HG02943 (cell line): Measurements from ENCODE around the gene ADAMTS18.

Experiments used
- ATAC-seq: cut with Tn5 transposase; IDR thresholded peaks from one replicate; pipeline ENCODE4 v1.9.1; 2021; ENCODE audit warnings: mild to moderate bottlenecking, low read depth, moderate library complexity; ENCODE audit not compliant: unreplicated experiment

The ADAMTS18 gene

DNA sequence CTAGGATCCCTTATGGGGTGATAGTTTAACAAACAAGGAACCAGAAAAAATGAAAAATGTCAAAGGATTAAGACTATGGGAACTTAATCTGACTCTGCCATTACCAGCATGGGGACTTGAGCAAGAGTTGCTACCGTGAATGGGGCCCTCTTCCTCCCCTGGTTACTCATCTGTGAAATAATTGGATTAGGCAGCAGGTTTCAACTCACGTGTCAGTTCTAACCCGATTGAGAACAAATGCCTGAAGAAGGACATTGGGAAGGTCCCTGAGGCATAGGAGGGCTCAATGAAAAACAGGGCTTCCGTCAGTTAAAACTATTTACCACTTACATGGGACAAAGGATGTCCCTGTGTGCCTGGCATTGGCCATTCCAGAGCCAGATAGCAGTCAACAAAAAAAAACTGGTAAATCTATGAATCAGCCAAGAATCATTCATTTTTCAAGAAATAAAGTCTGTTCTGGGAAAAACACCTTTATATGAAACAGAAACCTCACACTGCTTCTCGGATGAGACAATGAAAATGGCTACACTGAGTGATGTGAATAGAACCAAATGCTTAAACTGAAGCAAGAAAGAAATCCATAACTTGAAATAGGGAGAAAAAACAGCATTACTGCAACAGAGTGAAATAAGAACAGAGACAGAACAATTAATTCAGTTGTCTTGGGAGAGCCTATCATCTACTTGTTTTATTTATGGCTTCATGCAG lies 104.3 kb downstream of the ADAMTS18 start:
- no peak for ATAC-seq

DNA sequence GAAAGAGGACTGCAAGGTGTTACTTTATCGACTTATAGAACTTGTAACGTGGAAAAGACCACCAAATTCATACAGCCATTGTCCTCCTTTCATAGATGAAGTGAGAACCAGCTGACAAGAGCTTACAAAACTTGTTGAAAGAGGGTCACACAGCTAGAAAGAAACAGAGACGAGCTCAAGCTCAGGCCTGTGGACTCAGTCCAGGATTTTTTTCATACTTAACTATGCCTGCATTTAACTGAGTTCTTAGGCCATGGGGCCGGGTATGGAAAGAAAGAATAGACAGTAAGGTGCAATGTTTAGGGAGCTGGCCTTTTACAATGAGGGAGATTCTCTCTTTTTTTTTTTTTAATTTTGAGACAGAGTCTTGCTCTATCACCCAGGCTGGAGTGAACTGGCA lies 106.1 kb downstream of the ADAMTS18 start:
- ATAC-seq: no peak

DNA sequence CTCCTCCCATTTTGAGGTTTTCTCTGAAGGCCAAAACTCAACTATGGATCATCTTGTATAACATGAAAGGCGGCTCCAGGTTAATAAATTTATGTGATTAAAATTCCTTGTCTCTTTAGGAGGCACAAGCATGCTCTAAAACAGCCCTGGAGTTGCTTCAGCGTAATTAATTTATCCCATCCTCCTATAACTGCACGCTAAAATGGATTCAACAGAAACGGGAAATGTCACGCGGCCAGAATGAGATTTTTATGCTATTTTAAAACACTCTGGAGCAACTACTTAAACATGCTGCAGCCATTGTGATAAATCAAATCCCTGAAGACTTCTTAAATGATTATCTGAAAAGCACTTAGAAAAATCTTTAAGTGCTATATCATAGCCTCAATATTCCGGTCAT lies 106.6 kb downstream of the ADAMTS18 start:
- ATAC-seq: no peak

DNA sequence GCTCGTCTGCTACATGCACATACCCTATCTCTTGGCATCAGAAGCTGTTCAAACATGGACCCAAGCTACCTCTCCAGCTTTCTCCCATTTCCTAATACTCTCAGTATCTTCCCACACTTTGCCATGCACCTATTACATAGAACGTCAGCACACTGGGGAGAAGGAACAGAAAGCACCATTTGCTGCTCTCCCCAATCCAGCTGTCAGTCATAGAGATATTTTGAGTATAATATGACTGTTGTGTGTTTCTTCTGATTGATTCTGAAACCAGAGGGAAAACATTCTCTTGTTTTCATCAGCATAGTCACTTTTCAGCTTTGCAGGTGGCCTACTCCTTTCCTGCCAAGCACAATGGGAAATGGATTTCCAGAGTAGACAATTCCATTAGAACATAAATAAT lies 107.1 kb downstream of the ADAMTS18 start:
- ATAC-seq: no peak

DNA sequence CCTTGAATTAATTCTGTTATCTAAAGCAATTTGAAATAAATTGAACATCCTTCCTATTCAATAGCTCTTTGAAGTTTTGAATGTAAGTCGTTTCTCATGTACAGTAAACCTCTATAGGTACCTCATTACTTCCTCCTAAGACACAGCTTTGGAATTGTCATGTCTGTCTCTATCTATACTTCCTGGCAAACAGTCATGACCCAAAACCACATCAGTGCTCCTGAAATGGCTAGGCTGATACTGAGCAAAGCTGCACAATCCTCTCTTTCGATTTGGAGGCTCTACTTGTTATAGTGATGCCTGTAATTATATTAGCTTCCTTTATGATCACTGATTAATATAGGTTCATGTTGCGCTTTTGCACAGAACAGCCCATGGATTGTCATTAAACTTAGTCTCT lies 110.1 kb downstream of the ADAMTS18 start:
- no peak for ATAC-seq

DNA sequence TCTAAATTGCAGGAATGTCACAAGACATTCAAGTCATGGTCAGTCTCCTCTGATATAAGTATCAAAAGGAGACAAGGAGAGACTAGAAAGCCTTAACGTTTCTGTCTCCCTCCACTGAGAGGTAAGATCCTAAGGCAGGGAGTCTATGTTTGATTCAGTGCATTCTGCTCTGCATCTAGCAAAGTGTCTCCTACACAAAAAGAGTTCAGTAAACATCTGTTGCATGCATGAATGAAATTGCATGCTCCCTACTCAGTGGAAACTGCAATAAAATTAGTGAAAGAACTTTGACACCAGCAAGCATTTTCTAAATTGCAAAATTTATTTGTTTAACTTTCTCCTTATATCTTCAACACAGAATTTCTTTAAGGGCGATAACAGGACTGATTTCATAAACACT lies 111.1 kb downstream of the ADAMTS18 start:
- ATAC-seq: no peak

DNA sequence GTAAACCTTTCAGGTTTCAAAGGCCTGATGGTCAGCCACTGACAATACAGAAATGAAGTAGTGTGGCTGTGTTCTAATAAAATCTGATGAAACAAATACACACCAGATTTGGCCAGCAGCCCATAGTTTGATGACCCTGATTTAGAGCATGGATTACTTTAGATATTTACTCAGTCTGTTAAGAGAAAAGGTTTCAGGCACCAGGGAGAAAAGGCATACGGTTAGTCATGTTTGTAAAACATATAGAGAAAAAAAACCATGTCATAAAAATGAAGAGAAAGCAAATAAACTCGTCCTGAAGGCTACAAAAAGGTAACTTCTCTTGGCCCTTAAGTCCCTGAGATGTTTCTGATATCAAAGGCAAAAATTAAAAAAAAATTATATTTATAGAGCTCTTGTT lies 112.1 kb downstream of the ADAMTS18 start:
- no peak for ATAC-seq

DNA sequence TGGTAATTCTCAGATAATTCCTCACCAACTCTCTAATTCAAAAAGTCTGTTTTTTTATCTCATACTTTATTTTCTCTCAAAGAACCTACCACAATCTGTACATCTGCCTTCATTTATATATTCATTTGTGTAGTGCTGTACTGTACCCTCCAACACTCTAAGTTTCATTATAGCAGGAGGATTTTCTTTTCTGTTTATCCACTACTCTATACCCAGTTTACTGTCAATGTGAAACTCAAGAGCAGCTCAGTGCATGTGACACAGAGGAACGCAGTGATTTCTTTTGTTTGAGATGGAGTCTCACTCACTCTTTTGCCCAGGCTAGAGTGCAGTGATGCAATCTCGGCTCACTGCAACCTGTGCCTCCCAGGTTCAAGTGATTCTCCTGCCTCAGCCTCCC lies 117.8 kb downstream of the ADAMTS18 start:
- ATAC-seq: no peak

DNA sequence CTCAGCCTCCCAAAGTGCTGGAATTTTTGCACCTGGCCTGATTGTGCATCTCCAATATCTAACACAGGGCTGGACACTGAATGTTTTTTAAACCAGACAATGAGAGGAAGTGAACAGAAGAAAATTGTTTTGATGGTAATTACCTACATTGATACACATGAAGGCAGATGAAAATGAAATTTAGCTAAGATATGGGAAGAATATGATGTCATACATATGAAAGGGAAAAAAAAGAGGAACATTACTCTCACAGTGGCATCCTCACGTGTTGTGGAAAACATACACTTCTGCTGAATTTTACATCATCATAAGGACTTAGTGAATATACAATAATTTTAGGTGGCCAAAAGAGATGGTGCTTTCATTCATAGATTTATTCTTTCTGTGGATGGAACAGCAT lies 124.0 kb downstream of the ADAMTS18 start:
- ATAC-seq: no peak

DNA sequence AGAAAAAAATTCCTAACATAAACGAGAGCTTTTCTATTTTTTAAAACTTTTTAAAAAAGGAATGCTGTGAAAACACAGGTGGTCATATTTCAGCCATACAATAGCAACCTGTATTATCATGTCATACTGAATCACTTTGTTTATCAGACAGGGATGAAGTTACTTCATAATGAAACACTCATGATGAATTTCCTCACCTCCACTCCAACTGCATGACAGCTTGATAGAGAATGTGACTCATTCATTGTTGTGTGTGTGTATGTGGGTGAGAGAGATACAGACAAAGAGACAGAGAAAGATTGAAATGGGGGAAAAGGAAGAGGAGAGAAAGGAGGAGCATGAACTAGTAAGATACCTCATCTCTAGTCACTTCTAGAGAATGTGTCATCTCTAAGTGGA lies 126.7 kb downstream of the ADAMTS18 start:
- ATAC-seq: no peak

DNA sequence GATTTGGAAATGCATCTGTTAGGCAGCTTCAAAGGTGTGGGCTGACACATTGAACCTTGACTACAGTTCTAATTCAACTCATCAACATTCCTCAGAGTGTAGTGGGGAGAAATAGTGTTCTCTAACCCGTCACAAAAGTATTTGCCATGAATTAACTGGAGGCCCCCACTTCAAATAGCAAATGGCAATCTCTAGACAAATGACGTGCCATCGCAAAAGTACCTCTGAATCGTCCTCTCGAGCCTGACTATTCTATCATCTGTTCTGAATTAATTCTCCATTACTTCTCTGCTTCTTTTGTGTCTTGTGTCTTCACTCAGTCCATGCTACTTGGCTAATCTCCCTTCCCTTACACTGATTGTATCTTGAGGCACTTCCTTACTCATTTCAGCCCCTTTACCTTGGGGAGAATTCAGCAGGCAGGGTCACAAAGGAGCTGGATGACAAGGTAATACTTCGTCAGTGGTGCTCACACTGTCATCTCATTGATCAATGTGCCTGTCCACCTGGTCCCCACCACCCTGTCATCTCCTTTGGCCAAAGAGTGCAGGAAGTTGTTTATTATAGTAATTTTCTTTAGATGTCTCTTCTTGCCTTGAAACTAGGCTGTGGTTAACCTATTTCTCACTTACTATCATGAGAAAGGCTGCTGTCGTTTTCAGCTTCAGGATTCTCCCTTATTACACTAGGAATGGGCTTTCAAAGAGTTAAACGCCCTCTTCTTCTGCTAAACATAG lies 127.2 kb downstream of the ADAMTS18 start:
- ATAC-seq: no peak

DNA sequence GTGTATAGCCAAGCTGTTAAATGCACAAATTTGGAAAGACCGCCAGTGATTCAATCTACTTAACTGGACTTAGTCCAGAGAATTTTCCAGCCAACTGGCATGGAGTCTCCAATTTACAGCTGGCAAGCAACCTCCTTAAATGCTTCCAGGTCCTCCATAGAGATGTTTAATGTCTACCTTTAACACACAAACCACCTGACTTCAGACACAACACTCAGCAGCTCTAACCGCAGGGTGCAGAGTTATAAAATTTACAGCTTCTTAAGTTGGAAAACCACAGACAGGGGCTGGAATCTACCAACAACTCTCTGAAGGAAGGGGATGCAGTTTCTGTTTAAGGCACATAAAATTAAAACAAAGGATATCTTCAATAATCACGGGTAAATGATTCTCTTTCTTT lies 128.8 kb downstream of the ADAMTS18 start:
- ATAC-seq: no peak

DNA sequence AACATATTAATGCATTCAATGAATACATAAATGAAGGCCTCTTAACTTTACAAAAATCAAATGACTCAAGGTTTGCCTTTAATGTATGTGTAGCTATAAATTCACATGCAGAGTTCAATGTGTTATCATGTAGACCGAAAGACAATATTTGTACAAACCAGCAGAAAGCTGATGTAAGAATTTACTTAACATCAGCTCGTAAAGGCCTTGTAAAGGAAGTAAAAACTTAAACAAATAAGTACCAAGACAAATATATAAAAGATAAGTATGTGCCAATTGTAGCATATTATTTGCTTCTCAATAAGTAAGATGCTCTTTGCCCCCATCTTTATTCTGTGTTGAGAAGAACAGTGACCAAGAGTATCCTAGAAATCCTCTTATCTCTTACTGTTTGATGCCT lies 130.0 kb downstream of the ADAMTS18 start:
- ATAC-seq: no peak

DNA sequence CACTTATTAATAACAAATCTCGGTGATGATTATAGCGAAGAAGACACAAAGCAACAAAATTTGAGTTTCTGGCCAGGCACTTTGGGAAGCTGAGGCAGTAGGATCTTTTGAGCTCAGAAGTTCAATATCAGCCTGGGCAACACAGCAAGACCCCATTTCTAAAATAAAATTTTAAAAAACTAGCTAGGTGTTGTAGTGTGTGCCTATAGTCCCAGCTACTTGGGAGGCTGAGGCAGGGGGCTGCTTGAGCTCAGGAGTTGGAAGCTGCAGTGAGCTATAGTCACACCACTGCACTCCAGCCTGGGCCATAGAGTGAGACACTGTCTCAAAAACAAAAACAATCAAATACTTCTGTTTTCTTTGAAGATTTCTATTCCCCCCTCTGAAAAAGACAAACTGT lies 130.7 kb downstream of the ADAMTS18 start:
- ATAC-seq: no peak

DNA sequence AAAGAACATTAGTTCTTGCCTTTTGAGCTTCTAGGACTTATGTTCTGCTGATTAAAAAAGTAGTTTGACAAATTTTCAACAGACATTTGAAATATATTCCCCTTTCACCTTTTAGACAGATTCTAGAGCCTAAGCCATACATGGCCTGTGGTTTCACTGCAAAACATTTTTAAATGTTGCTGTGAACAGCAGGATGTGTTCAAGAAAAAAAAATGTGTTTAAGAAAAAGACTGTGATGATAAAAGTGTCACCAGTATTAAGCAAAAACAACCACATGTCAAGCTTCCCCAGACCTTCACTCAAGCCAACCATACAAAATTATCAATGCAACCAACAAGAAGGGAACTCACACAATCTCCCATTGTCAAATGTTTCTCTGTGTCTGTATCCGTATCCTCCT lies 132.2 kb downstream of the ADAMTS18 start:
- no peak for ATAC-seq

DNA sequence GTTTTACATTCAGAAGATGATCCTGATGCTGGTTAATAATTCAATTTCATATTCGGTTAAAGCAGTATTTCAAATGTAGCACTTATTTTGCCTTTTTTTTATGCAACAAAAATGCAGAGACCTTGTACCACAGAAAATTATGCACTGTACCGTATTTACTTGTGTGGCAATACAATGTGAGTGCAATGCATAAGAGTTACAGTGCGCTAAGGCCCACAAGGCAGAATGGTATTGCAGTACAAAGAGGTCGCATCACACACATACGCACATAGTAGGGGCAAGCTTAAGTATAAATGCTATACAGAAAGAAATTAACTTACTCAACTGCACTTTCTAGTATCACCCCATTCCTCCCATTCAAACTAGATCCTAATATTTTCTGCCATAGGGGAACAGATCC lies 132.6 kb downstream of the ADAMTS18 start:
- no peak for ATAC-seq

DNA sequence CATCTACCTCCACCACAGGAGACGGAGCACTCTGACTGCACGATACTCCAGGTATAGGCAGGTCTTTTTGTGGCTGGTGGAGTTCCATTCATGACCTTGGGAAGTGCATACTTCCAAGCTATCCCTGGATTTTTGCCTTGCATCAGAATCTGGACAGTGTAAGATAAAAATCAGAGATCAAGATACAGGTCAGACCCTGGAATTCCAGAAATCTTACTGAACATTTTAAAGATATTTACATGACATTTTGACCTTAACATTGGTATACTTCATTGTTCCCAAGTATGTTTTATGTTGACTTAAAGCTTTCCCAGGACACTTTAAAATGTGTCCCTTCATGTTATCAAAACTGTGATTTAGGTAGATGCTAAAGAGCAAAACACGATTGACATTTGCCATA lies 134.6 kb downstream of the ADAMTS18 start:
- no peak for ATAC-seq

DNA sequence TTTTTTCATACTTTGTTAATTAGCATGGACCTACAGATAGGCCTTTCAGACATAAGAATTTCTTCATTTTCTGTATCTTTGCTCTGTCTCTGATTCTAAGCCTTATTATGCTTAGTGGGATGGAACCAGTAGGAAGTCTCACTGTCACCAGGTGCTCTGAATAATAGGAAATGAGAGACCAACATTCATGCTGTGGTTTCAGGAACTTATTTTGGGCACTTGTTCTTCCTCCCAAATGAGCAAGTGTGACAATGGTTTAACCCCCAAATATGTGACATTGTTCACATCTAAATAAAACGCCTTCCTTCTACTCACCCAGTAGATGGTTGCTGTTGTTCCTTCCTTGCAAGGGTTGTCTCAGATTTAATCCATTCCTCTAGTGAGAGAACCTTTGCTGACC lies 135.4 kb downstream of the ADAMTS18 start:
- no peak for ATAC-seq

DNA sequence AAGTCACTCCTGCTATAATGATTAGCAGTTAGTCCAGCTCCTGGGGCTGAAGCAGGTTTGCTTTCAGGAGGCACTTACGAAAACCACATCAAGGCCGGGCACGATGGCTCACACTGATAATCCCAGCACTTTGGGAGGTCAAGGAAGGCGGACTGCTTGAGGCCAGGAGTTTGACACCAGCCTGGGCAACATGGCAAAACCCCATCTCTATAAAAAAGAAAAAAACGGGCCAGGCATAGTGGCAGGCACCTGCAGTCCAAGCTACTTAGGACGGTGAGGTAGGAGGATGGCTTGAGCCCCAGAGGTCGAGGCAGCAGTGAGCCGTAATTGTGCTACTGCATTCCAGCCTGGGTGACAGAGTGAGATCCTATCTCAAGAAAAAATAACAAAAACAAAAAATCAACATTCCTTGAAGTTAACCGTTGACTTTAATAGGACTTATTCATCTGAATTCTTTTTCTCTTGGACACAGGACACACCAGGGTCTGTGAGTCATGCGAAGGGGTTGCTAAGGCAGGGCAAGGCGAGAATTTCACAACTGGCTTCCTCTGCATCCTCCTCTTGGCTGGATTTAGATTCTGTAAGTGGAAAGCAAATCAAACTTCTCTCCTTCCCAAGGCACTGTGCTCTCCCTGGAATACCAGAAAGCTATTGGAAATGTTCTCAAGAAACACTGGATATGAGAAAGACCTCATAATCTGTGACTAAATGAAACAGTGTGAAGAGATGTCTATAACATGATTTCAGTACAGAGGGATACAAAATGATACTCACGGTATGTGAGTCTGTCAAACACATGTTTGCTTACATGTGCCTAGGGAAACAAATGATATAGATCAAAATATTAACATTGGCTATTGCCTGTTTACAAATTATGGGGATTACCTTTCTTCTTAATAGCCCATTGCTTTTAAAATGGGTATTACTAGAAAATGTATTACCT lies 136.1 kb downstream of the ADAMTS18 start:
- no peak for ATAC-seq

DNA sequence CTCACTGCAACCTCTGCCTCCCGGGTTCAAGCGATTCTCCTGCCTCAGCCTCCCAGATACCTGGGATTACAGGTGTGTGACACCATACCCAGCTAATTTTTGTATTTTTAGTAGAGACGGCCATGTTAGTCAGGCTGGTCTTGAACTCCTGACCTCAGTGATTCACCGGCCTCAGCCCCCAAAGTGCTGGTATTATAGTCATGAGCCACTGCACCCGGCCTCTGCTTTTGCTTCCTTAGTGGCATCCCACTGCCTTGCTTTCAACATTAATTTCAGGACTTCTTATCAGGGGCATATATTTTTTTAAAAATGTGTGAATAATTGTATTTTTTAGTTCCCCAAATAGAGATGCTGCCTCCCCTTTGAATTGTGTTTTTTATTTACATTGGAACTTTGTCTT lies 136.8 kb downstream of the ADAMTS18 start:
- no peak for ATAC-seq

DNA sequence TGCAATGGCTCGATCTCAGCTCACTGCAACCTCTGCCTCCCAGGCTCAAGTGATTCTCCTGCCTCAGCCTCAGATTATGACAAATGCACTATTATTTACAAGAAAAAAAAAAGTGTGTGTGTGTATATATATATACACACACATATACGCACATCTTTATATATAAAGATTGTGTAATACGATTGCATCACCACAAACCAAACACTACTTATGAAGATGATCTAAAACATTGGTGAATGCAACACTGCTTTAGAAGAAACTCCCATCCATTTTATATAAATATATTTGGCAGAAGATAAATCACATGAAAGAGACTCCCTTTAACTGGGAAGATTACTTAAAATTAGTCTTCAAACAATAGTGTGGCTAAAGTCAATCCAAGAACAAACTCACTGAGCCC lies 138.9 kb downstream of the ADAMTS18 start:
- no peak for ATAC-seq
